ENCODE results near the gene YTHDF1.

YTHDF1 gene

DNA sequence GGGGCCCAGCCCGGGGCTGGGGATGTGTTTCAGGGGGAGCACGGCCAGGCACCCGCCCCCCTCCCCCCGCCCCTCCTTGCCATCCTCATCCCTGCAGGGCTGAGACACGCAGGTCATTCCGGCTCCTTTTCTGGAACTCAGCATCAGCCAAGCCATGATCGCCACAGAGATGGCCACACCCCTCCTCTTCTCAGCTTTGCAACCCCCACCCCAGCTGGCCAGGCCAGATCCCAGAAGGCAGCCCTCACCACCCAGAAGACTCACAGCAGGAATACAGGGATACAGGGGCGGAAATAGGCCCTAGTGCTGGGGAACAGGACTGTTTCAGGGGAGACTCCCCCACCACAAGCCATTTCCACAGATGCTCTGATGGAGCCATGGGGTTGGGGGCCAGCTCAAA lies 33.5 kb downstream of the YTHDF1 start:
- Histone ChIP-seq H3K9ac (ENCODE audit: low read length) (no peak overlapping the region), H3K9me3 (ENCODE audit: insufficient read depth, low read length) (no peaks in the 10 kb centered on the region), H3K4me3 (ENCODE audit: low read length) (no peak overlapping the region), H2AFZ (ENCODE audit: low read depth, low read length) (no peak overlapping the region), H3K36me3 (replicated peaks; ENCODE audit: low read depth, low read length) (no peaks in the 10 kb centered on the region), H4K20me1 (ENCODE audit: insufficient read depth, low read length) (no peaks in the 10 kb centered on the region), H3K4me1 (ENCODE audit: low read length) (peaks cover 2% of the 10 kb centered on the region; the same call in 1 of the 2 replicates), H3K4me2 (ENCODE audit: low read length) (no peak overlapping the region), H3K79me2 (ENCODE audit: low read length) (no peaks in the 10 kb centered on the region), H3K27ac (ENCODE audit: low read length) (no peak overlapping the region), H3K27me3 (ENCODE audit: low read depth, low read length) (0 out of 2 replicates have a peak, but pooled peaks cover 6% of the 10 kb centered on the region)
- TF ChIP-seq, protein P1, sequence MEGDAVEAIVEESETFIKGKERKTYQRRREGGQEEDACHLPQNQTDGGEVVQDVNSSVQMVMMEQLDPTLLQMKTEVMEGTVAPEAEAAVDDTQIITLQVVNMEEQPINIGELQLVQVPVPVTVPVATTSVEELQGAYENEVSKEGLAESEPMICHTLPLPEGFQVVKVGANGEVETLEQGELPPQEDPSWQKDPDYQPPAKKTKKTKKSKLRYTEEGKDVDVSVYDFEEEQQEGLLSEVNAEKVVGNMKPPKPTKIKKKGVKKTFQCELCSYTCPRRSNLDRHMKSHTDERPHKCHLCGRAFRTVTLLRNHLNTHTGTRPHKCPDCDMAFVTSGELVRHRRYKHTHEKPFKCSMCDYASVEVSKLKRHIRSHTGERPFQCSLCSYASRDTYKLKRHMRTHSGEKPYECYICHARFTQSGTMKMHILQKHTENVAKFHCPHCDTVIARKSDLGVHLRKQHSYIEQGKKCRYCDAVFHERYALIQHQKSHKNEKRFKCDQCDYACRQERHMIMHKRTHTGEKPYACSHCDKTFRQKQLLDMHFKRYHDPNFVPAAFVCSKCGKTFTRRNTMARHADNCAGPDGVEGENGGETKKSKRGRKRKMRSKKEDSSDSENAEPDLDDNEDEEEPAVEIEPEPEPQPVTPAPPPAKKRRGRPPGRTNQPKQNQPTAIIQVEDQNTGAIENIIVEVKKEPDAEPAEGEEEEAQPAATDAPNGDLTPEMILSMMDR (IDR thresholded peaks at IDR 0.05; ENCODE audit: low read depth, low read length): no peak
- no peak for TF ChIP-seq EZH2phosphoT487 (IDR thresholded peaks at IDR 0.05; ENCODE audit: low read depth)

DNA sequence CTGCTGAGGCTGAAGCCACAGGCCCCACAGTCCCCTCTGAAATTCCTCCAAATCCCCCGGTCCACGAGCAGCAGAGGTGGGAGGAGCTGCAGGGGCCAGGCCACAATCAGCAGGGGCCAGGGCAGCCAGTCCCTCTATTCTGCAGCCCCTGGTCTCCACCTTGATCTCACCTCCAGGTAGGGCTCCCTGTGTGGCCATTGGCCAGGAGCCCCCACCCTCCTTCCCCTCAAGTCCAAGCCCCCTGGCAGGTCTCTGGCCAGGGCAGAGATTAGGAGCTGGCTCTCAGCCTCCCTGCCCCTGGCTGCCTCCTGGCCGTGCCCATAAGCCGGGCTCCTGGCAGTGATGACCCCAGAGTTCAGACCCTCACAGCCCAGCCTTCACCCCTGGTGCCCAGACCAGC lies 34.7 kb downstream of the YTHDF1 start:
- Histone ChIP-seq H4K20me1 (ENCODE audit: insufficient read depth, low read length) (no peaks in the 10 kb centered on the region), H3K4me2 (ENCODE audit: low read length) (no peak overlapping the region), H3K27me3 (ENCODE audit: low read depth, low read length) (0 out of 2 replicates have a peak, but pooled peaks cover 6% of the 10 kb centered on the region), H3K79me2 (ENCODE audit: low read length) (no peaks in the 10 kb centered on the region), H3K9ac (ENCODE audit: low read length) (no peak overlapping the region), H3K36me3 (replicated peaks; ENCODE audit: low read depth, low read length) (no peaks in the 10 kb centered on the region), H2AFZ (ENCODE audit: low read depth, low read length) (no peak overlapping the region), H3K9me3 (ENCODE audit: insufficient read depth, low read length) (no peaks in the 10 kb centered on the region), H3K4me3 (ENCODE audit: low read length) (no peak overlapping the region), H3K4me1 (ENCODE audit: low read length) (peaks cover 2% of the 10 kb centered on the region; the same call in 1 of the 2 replicates), H3K27ac (ENCODE audit: low read length) (no peak overlapping the region)
- TF ChIP-seq EZH2phosphoT487 (IDR thresholded peaks at IDR 0.05; ENCODE audit: low read depth): no peak
- TF ChIP-seq, protein P1 (IDR thresholded peaks at IDR 0.05; ENCODE audit: low read depth, low read length): no peak

DNA sequence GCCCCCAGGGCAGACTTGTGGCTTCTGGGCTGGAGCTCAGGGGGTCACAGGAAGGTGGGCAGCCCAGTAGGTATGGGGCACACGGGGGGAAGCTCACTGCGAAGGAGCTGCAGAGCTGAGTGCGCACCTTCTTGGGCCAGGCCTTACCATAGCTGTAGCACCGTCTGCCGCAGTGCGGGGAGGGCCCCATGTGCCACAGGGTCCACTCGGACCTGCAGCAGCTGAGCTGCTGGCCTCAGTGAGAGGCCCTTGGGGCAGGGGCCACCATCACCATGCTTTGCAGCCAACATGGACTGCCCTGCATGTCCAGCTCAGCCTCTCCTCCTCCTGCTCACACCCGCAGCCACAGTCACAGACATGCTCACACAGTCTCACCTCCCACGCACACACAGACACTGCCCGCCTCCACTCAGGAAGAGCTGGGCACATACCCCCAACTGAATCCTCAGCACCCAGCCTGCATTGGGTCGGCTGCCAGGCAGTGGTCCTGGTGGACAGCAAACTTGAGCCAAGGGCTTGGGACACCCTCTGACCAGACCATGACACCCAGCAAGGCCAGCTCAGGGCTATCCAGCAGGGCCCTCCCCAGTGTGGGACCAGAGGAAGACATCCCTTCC lies 35.3 kb downstream of the YTHDF1 start:
- no peak for TF ChIP-seq EZH2phosphoT487 (IDR thresholded peaks at IDR 0.05; ENCODE audit: low read depth)
- TF ChIP-seq, protein P1 (IDR thresholded peaks at IDR 0.05; ENCODE audit: low read depth, low read length): no peak
- Histone ChIP-seq H3K27me3 (ENCODE audit: low read depth, low read length) (0 out of 2 replicates have a peak, but pooled peaks cover 6% of the 10 kb centered on the region), H3K79me2 (ENCODE audit: low read length) (no peaks in the 10 kb centered on the region), H3K27ac (ENCODE audit: low read length) (no peak overlapping the region), H3K4me2 (ENCODE audit: low read length) (no peak overlapping the region), H3K36me3 (replicated peaks; ENCODE audit: low read depth, low read length) (no peaks in the 10 kb centered on the region), H4K20me1 (ENCODE audit: insufficient read depth, low read length) (no peaks in the 10 kb centered on the region), H3K9me3 (ENCODE audit: insufficient read depth, low read length) (no peaks in the 10 kb centered on the region), H3K4me1 (ENCODE audit: low read length) (peaks cover 2% of the 10 kb centered on the region; the same call in 1 of the 2 replicates), H2AFZ (ENCODE audit: low read depth, low read length) (no peak overlapping the region), H3K4me3 (ENCODE audit: low read length) (no peak overlapping the region), H3K9ac (ENCODE audit: low read length) (no peak overlapping the region)

DNA sequence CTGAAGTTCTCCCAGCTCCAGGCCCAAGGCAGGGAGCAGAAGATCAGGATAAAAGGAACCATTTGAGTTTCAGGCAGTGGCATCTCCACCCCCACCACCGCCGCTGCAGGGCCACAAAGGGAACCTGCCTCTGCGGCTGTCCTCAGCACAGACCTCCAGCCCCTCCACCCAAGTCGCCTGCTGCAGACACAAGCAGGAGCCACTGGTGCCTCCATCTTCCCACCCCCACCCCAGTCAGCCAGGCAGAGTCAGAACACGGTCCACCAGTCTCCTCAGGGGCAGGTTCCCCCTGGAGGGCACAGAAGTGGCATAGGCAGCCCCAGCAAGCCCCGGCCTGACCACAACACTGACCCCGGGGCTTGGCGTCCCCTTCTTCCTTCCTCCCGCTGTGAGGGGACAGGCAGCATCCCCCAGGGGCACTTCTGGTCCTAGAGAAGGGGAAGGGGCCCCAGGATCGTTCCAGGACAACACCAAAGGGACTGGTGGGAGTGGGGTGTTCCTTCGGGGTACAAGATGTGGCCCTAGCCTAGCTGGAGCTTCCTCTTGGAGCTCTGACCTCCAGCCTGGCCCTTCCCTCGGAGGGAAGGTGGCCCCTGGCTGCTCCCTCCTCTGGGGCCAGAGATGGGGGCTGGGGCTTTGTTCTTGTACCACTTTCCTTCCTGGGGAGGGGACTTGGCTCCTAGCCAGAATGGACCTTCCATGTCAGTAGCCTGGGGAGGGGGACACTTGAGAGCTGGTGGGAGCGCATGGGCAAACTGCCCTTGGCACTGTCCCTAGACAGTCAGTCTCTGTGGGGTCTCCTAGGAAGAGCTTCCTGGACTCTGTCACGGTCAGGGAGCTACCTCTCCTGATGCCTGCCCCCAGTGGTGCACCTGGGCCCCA lies 36.0 kb downstream of the YTHDF1 start:
- Histone ChIP-seq H3K4me1 (ENCODE audit: low read length) (peaks cover 2% of the 10 kb centered on the region; the same call in 1 of the 2 replicates), H3K4me3 (ENCODE audit: low read length) (peak overlapping the region; percentile 70), H3K27me3 (ENCODE audit: low read depth, low read length) (0 out of 2 replicates have a peak, but pooled peaks cover 6% of the 10 kb centered on the region), H3K79me2 (ENCODE audit: low read length) (no peaks in the 10 kb centered on the region), H3K4me2 (ENCODE audit: low read length) (peak overlapping the region; percentile 66), H3K9ac (ENCODE audit: low read length) (no peak overlapping the region), H3K36me3 (replicated peaks; ENCODE audit: low read depth, low read length) (no peaks in the 10 kb centered on the region), H2AFZ (ENCODE audit: low read depth, low read length) (no peak overlapping the region), H3K9me3 (ENCODE audit: insufficient read depth, low read length) (no peaks in the 10 kb centered on the region), H4K20me1 (ENCODE audit: insufficient read depth, low read length) (no peaks in the 10 kb centered on the region), H3K27ac (ENCODE audit: low read length) (no peak overlapping the region)
- TF ChIP-seq, protein P1 (IDR thresholded peaks at IDR 0.05; ENCODE audit: low read depth, low read length): no peak
- no peak for TF ChIP-seq EZH2phosphoT487 (IDR thresholded peaks at IDR 0.05; ENCODE audit: low read depth)

All from OCI-LY3 (cell line).